Measurements from ENCODE around the gene SPATA33. TPM values are rescaled to one million over a fixed set of nuclear protein-coding genes. Genes with fewer than 3 reads are reported as not detected.

Gene SPATA33
- total RNA-seq, 3 donors from 2014 or later = 8.0 to 11.0 (median 10.7) TPM

- intact Hi-C loops (cut with DNase I, micrococcal nuclease) = no loop called here
- Histone ChIP-seq H3K4me1 (ENCODE audit: low read depth) (peaks cover 6% of the 10 kb centered on the region), H3K4me3 (no peak overlapping the region), H3K9me3 (no peaks in the 10 kb centered on the region), H3K36me3 (ENCODE audit: low read depth) (no peaks in the 10 kb centered on the region)
- TF ChIP-seq, protein P1, sequence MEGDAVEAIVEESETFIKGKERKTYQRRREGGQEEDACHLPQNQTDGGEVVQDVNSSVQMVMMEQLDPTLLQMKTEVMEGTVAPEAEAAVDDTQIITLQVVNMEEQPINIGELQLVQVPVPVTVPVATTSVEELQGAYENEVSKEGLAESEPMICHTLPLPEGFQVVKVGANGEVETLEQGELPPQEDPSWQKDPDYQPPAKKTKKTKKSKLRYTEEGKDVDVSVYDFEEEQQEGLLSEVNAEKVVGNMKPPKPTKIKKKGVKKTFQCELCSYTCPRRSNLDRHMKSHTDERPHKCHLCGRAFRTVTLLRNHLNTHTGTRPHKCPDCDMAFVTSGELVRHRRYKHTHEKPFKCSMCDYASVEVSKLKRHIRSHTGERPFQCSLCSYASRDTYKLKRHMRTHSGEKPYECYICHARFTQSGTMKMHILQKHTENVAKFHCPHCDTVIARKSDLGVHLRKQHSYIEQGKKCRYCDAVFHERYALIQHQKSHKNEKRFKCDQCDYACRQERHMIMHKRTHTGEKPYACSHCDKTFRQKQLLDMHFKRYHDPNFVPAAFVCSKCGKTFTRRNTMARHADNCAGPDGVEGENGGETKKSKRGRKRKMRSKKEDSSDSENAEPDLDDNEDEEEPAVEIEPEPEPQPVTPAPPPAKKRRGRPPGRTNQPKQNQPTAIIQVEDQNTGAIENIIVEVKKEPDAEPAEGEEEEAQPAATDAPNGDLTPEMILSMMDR (IDR thresholded peaks at IDR 0.05) = no peak
- DNase-seq (no peak), ATAC-seq (no peak)
These were observed 16.0 kb upstream of the SPATA33 start for GRCh38 chr16:89641458-89642119.

GRCh38 chr16:89642574-89642973 is 15.1 kb upstream of the SPATA33 start:
- Histone ChIP-seq H3K4me3 (no peak overlapping the region), H3K9me3 (no peaks in the 10 kb centered on the region), H3K36me3 (ENCODE audit: low read depth) (peaks cover 4% of the 10 kb centered on the region), H3K4me1 (ENCODE audit: low read depth) (peaks cover 6% of the 10 kb centered on the region)
- DNase-seq (no peak), ATAC-seq (no peak)
- intact Hi-C loops (cut with DNase I, micrococcal nuclease) = no loop called here
- TF ChIP-seq, protein P1 (IDR thresholded peaks at IDR 0.05) = no peak

- intact Hi-C loops (cut with DNase I, micrococcal nuclease) = no loop called here
- TF ChIP-seq, protein P1 (IDR thresholded peaks at IDR 0.05) = no peak
- Histone ChIP-seq H3K4me3 (no peak overlapping the region), H3K9me3 (no peaks in the 10 kb centered on the region), H3K36me3 (ENCODE audit: low read depth) (peaks cover 4% of the 10 kb centered on the region), H3K4me1 (ENCODE audit: low read depth) (peaks cover 6% of the 10 kb centered on the region)
- DNase-seq (no peak), ATAC-seq (no peak)
These were observed 13.8 kb upstream of the SPATA33 start for GRCh38 chr16:89643769-89644300.

GRCh38 chr16:89645122-89645521 is 12.5 kb upstream of the SPATA33 start:
- Histone ChIP-seq H3K9me3 (no peaks in the 10 kb centered on the region), H3K36me3 (ENCODE audit: low read depth) (peaks cover 4% of the 10 kb centered on the region), H3K4me3 (no peak overlapping the region), H3K4me1 (ENCODE audit: low read depth) (peaks cover 6% of the 10 kb centered on the region)
- DNase-seq (no peak), ATAC-seq (no peak)
- TF ChIP-seq, protein P1 (IDR thresholded peaks at IDR 0.05) = no peak
- intact Hi-C loops (cut with DNase I, micrococcal nuclease) = no loop called here

DNA sequence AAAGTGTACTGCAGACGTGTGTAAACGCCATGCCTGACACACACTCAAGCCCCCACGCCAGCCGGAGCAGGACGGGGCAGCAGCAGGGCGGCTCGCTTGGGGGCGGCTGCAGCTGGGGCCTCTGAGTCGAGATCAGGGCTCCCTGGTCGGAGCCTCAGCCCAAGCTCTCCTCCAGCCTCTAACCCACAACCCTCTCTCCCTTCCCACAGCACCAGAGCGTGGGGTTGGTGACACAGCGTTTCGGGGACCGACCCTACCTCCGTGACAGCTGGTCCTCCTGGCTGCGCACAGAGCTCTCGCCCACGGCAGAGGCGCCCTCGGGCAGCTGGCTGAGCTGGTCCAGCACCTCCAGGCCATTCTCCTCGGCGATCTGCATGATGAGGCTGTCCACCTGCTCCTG is 11.4 kb upstream of the SPATA33 start:
- intact Hi-C loops (cut with DNase I, micrococcal nuclease) = no loop called here

More for the DNA sequence above, 11.4 kb upstream of the SPATA33 start:
- ATAC-seq = no peak
- H3K9me3 ChIP-seq = no peaks in the 10 kb centered on the region
- H3K4me3 ChIP-seq = no peak overlapping the region
- no peak for DNase-seq
- H3K36me3 ChIP-seq (ENCODE audit: low read depth) = peaks cover 4% of the 10 kb centered on the region
- no peaks in the 10 kb centered on the region for H3K4me1 ChIP-seq (ENCODE audit: low read depth)
- TF ChIP-seq, protein P1 (IDR thresholded peaks at IDR 0.05) = no peak
